ENCODE results near the gene SMIM14.
"Not testable (repeated sequence)": the region's sequence is repeated elsewhere in the genome, so short reads cannot be mapped to it uniquely, and the experiment has no call there.

SMIM14 gene

DNA sequence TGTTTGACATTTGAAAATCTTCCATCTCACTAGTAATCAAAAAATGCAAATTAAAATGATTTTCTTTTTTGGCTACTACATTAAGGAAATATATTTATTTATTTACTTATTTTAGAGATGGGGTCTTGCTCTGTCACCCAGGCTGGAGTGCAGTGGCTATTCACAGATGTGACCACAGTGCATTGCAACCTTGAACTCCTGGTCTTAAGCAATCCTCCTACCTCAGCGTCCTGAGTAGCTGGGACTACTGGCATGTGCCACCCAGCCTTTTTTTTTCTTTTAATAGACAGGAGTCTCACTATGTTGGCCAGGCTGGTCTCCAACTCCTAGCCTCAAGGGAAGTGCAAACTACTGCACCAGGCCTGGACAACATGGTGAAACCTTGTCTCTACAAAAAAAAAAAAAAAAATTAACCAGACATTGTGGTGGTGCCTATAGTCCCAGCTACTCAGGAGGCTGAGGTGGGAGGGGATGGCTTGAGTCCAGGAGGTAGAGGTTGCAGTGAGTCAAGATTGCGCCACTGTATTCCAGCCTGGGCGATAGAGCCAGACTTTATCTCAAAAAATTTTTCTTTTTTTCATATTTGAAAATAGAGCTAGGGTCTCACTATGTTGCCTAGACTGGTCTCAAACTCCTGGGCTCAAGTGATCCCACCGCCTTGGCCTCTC is 4.4 kb upstream of the SMIM14 start:
- DNase-seq, result no peak

DNA sequence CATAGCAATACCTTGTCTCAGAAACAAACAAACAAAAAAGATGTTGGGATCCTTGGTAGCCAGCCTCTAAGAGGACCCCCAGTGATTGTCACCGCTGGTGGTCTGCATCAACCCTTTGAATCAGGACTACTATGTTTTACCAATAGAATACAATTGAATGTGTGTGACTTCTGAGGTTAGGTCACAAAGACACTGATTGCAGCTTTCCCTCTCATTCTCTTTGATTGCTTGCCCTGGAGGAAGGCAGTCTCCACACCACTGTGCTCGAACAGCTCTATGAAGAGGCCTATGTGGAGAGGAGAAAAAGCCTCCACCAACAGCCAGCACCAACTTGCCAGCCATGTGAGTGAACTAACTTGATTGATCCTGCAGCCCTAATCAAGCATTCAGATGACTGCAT is 2.8 kb upstream of the SMIM14 start:
- no peak for DNase-seq

- no peak for DNase-seq
These were observed 895 bp downstream of the SMIM14 start for GRCh38 chr4:39637586-39638353.

- DNase-seq, result no peak
These were observed 1.5 kb downstream of the SMIM14 start for GRCh38 chr4:39637221-39637585.

GRCh38 chr4:39636531-39637184 is 2.0 kb downstream of the SMIM14 start:
- DNase-seq, result no peak

DNA sequence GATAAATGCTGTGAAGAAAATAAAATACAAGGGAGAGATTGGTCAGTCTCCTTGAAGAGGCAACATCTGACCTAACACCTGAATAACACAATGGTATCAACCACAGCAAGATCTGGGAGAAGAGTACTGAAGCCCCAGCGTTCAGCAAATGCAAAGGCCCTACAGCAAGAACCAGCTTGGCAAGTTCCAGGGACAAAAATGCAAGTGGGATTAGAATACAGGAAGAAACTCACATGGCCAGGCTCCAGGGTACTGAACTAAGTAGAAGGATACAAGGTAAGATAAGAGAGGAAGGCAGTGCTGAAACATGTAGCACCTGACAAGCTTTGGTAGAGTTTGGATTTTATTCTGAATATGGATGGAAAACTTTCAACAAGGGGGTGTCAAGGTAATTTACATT is 3.6 kb downstream of the SMIM14 start:
- DNase-seq, result no peak

DNA sequence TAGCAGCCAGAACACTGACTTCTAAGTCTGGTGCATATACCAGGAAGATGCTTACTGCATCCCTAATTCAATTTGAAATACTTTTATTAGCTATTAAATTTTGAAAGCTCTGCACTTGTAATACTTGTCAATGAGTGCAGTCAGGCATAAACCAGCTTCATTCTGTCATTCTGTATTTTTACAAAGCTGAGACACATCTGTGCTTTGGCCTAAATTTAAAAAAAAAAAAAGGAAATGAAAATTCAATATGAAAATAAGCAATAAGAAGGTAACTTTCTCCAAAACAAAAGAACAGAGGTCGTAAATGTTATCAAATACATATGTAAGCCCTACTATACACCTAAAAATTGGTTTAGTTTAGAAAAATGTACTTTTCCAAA is 7.0 kb downstream of the SMIM14 start:
- no peak for DNase-seq

DNA sequence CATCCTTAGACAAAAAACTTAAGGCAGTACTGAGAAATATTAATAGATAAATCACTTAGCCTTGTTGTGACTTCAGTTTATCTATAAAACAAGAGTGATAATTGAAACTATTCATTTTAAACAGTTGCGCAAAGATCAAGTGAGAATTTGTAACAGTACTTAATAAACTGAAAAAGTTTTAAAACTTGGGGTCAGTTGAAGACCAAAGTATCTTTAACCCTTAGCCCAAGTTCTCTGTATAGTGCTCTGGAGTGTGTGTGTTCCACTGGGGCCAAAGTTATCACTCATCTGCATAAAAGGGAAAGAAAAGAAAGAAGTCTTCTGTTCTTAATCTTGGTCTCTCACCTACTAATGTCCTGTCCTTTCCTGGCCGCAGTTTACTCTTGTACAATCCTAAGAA is 11.3 kb downstream of the SMIM14 start:
- no peak for DNase-seq

GRCh38 chr4:39626913-39627312 is 11.8 kb downstream of the SMIM14 start:
- DNase-seq, result no peak

DNA sequence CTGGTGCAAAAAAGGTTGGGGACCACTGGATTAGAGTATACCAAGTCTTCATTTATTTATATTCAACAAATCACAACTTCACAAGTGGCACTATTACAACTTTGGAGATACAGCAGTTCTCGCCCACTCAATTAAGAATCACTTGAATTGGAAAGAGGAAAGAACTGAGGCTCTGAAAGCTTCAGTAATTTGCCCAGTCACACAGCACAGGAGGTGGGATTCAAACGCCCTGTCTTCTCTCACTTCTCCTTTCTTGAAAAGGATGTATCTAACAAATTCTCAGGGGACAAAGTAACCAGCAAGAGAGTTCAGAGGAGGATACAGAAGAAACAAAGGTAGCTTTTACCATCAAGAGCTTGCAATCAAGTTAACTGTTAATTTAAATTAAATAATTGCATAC is 12.4 kb downstream of the SMIM14 start:
- DNase-seq, result no peak

DNA sequence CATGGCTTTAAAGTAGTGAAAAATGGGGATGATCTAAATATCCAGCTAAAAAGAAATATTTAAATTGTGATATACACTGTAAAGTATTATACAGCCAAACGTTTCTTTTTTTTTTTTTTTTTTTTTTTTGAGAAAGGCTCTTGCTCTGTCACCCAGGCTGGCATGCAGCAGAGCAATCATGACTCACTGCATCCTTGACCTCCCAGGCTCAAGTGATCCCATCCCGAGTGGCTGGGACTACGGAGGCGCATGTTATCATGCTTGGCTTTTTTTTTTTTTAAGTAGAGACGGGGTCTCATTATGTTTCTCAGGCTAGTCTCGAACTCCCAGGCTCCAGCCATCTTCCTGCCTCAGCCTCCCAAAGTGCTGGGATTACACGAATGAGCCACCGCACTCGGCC is 17.1 kb downstream of the SMIM14 start:
- DNase-seq, result no peak

DNA sequence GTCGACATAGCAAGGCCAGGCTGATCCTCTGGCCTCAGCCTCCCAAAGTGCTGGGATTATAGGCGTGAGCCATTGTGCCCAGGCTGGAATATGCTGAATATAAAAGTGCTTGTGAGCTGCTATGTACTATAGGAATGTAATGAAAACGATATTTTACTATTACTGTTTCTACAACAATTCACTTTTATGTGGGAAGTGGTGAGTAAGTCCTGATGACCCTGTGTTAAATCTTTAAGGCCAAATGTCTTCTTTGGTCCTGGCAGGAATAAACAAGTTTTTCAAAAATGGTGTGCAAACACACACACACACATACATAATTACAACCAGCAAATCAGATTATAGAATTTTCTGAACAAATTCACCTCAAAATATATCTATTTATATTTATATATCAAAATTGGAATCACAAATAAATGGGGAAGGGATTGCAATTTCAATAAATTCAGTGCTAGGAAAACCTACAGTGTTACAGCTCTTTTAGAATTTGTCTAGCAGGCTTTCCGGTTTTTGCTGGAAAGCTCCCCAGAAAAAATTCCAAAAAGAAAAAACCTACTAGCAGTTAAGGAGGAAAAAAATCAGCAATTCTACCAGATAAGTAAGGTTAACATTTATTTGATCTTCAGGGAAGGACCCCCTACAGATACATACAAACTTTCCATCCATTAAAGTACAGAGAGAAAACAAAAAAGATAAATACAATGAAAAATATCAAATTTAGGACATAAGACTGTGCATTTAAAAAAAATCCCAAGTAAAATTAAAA is 17.9 kb downstream of the SMIM14 start:
- no peak for DNase-seq

GRCh38 chr4:39617534-39617933 is 21.1 kb downstream of the SMIM14 start:
- no peak for DNase-seq

GRCh38 chr4:39616651-39617050 is 22.0 kb downstream of the SMIM14 start:
- DNase-seq, result no peak

GRCh38 chr4:39616112-39616511 is 22.6 kb downstream of the SMIM14 start:
- not testable (repeated sequence) for DNase-seq

DNA sequence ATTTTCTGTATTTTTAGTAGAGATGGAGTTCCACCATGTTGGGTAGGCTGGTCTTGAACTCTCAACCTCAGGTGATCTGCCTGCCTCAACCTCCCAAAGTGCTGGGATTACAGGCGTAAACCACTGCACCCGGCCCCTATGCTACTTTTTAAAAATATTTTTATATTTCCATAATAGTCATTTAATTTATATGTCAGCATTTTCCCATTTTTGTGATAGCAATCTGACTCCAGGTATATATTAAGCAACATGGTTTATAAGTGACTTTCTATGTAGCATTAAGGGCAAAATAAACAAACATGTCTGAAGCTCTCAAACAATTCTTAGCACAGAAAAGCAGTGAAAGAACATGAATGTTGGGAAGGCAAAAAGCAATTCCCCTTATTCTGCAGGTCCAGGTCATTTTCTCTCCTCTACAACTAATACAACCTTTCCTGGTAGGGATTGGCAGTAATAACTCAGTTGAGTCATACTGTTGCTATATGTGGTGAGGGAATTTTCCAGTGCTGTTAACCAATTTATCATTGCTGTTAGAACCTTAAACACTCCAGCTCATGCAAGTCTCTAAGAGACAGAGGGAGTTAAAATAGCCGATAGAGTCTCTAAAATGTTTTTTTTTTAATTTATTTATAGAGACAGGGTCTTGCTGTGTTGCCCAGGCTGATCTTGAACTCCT is 24.0 kb downstream of the SMIM14 start:
- DNase-seq, result no peak

DNA sequence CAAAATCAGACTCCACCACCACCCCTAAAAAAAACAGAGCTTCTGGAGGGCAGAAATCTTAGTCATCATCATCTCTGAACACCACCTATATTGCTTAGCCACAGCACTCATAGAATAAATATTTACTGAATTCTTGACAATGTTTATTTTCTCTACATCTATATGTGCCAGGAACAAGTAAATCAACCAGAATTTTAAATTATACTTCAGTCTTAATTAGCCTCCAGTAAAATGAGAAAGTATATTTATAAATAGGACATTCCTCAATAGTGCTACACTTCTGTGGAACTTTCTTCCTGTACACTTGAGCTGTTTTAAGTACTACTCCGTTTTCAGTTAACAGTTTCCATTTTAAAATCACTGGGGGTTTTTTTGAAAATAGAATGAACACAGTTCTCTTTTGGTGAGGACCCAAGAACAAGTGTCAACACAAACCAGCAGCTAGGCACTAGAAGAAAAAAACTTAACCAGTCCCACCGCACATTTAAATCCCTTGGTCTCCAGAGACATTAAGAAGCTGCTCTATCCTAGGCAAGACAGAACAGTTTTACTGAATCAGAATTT is 25.5 kb downstream of the SMIM14 start:
- no peak for DNase-seq

DNA sequence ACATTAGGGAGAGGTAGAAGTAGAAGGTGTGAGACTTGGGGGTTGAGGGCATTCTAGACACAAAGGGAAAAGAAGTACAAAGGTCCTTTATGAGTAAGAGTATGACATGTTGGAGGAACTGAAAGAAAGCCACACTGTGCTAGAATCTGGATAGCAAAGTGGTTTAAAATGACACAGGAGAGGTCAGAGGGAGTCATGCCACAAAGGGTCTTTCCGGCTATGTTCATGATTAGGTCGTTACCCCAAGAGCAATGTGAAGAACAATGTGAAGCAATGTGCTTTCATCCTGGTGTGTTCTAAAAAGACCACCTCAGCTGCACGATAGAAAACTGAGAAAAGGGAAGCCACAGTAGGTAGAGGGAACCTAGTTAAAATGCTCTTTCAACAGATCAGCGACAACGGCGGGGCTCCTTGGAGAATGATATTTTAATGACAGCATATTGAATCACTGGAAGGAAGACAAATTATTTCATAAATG is 29.2 kb downstream of the SMIM14 start:
- peak; percentile 62 for DNase-seq

- DNase-seq, result no peak
These were observed 30.2 kb downstream of the SMIM14 start for GRCh38 chr4:39608451-39608850.

DNA sequence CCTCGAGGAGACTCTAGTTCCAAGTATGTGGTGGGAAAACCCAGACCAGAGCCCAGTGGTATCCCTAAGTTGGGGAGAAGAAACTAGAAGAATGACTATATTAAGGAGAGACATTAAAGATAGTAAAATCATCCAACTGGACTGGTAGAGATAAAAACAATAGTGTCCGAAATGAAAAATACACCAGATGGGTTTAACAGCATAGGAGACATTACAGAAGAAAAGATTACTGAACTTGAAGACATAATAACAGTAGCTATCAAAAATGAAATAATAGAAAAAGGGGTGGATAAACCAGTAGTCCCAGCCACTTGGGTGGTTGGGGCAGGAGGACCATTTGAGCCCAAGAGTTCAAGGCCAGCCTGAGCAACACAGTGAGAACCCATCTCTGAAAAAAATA is 31.9 kb downstream of the SMIM14 start:
- no peak for DNase-seq

GRCh38 chr4:39597695-39598381 is 40.8 kb downstream of the SMIM14 start:
- DNase-seq, result no peak

GRCh38 chr4:39596971-39597370 is 41.7 kb downstream of the SMIM14 start:
- no peak for DNase-seq

Data from SIG-M5 (cell line).